HepG2 (cell line): Measurements from ENCODE around the gene STXBP2. TPM values are rescaled to one million over a fixed set of nuclear protein-coding genes. Genes with fewer than 3 reads are reported as not detected.

Source experiments
- ARNTL ChIP-seq: sonication (generic); formaldehyde crosslinking; IDR thresholded peaks from 2 replicates; pipeline ENCODE4 v1.4.0; 2020; ENCODE audit warnings: mild to moderate bottlenecking, missing genetic modification reagents
- CBX5 ChIP-seq: sonication (generic); formaldehyde crosslinking; IDR thresholded peaks from 2 replicates; pipeline ENCODE4 v1.4.0; 2020; ENCODE audit warnings: missing genetic modification reagents, borderline replicate concordance
- FOXP4 ChIP-seq: sonication (generic); formaldehyde crosslinking; IDR thresholded peaks from 2 replicates; pipeline ENCODE4 v1.4.0; 2020; ENCODE audit warnings: missing genetic modification reagents
- HOXA9 ChIP-seq: sonication (generic); formaldehyde crosslinking; IDR thresholded peaks from 2 replicates; pipeline ENCODE4 v1.8.1; 2022; ENCODE audit warnings: missing genetic modification reagents, mild to moderate bottlenecking, moderate library complexity, borderline replicate concordance
- MAFF ChIP-seq: IDR thresholded peaks from 2 replicates; pipeline ENCODE4 v1.6.1; 2011; ENCODE audit warnings: low read depth, low read length, improper control_type of control experiment
- MAX ChIP-seq: IDR thresholded peaks from 2 replicates; pipeline ENCODE4 v1.6.1; 2012; ENCODE audit warnings: inconsistent platforms
- MED1 ChIP-seq: sonication (generic); formaldehyde crosslinking; IDR thresholded peaks from 2 replicates; pipeline ENCODE4 v1.4.0; 2020; ENCODE audit warnings: missing genetic modification reagents
- MED8 ChIP-seq: sonication (generic); formaldehyde crosslinking; IDR thresholded peaks from 2 replicates; pipeline ENCODE4 v1.8.1; 2023; ENCODE audit warnings: mild to moderate bottlenecking, missing genetic modification reagents; ENCODE audit not compliant: insufficient replicate concordance
- MLXIP ChIP-seq: sonication (generic); formaldehyde crosslinking; IDR thresholded peaks from 2 replicates; pipeline ENCODE4 v1.9.0; 2021; ENCODE audit warnings: missing genetic modification reagents, borderline replicate concordance
- NCOA2 ChIP-seq: sonication (generic); formaldehyde crosslinking; IDR thresholded peaks from 2 replicates; pipeline ENCODE4 v1.8.0; 2022; ENCODE audit warnings: inconsistent platforms
- PHF8 ChIP-seq: sonication (generic); formaldehyde crosslinking; IDR thresholded peaks from 2 replicates; pipeline ENCODE4 v1.5.0; 2020; ENCODE audit warnings: missing genetic modification reagents
- RELA ChIP-seq: sonication (generic); formaldehyde crosslinking; IDR thresholded peaks from 2 replicates; pipeline ENCODE4 v1.4.0; 2020; ENCODE audit warnings: missing genetic modification reagents
- SNAPC2 ChIP-seq: sonication (generic); formaldehyde crosslinking; IDR thresholded peaks from 2 replicates; pipeline ENCODE4 v1.8.1; 2022; ENCODE audit warnings: mild to moderate bottlenecking, missing genetic modification reagents
- SP4 ChIP-seq: sonication (generic); formaldehyde crosslinking; IDR thresholded peaks from 2 replicates; pipeline ENCODE4 v1.8.1; 2023; ENCODE audit warnings: mild to moderate bottlenecking, missing genetic modification reagents
- ZFP82 ChIP-seq: sonication (generic); formaldehyde crosslinking; IDR thresholded peaks from 2 replicates; pipeline ENCODE4 v1.5.1; 2020; ENCODE audit warnings: mild to moderate bottlenecking, missing genetic modification reagents, borderline replicate concordance
- ZKSCAN8 ChIP-seq: IDR thresholded peaks from 2 replicates; pipeline ENCODE4 v1.6.1; 2016; ENCODE audit warnings: borderline replicate concordance, missing genetic modification reagents, missing compliant biosample characterization
- ZMYM3 ChIP-seq: sonication (generic); formaldehyde crosslinking; IDR thresholded peaks from 2 replicates; pipeline ENCODE4 v1.5.1; 2020; ENCODE audit warnings: mild to moderate bottlenecking, missing genetic modification reagents
- ZNF281 ChIP-seq: sonication (generic); formaldehyde crosslinking; IDR thresholded peaks from 2 replicates; pipeline ENCODE4 v1.4.0; 2020; ENCODE audit warnings: missing genetic modification reagents, borderline replicate concordance
- ZNF282 ChIP-seq: fragments of 450-650 bp; IDR thresholded peaks from 2 replicates; pipeline ENCODE4 v1.6.1; 2018; ENCODE audit not compliant: partially characterized antibody
- ZNF317 ChIP-seq: sonication (generic); formaldehyde crosslinking; IDR thresholded peaks from 2 replicates; pipeline ENCODE4 v1.5.0; 2020; ENCODE audit warnings: mild to moderate bottlenecking, missing genetic modification reagents
- ZNF441 ChIP-seq: sonication (generic); formaldehyde crosslinking; IDR thresholded peaks from 2 replicates; pipeline ENCODE4 v1.7.0; 2021; ENCODE audit warnings: missing genetic modification reagents, borderline replicate concordance
- polyA plus RNA-seq, 8 experiments: library from polyadenylated mRNA; depleted of rRNA in 3 of 8; stranded (reverse) in 7 of 8; unstranded in 1 of 8; fragments of >200 nt; fragmentation: Illumina TruSeq in 4 of 8; extraction: Trizol in 4 of 8; gene quantifications; 2 replicates each; pipeline versions ENCODE4 v1.2.1 to v1.2.3, GENCODE V29; 2011 to 2016; ENCODE audit warnings: low read depth in 4 of 8, missing spikeins in 1 of 8, mixed read lengths in 1 of 8; ENCODE audit not compliant: insufficient read depth in 1 of 8
- total RNA-seq, 5 experiments: library from RNA; depleted of rRNA; stranded (reverse); fragments of >200 nt; fragmentation: Illumina TruSeq; extraction: Trizol; gene quantifications; 2 replicates each; pipeline ENCODE4 v1.2.3, GENCODE V29; 2016; ENCODE audit warnings: low read depth in 1 of 5

The STXBP2 gene
- total and polyA plus RNA-seq, 2 of the 13 experiments (the other 11 are each of a cell fraction or from before 2014, with no cell fraction given): 22.8 to 40.1 TPM

- TF ChIP-seq FOXP4 (CRISPR knock-in tag): peak; percentile 65; the same call in 1 of the 2 replicates
- TF ChIP-seq ZNF317 (CRISPR knock-in tag): 0 out of 2 replicates have a peak, but pooled peaks have one; percentile 51
- TF ChIP-seq NCOA2 (CRISPR knock-in tag): no peak
- no peak for TF ChIP-seq ZKSCAN8 (CRISPR knock-in tag)
- TF ChIP-seq MAX: 0 out of 2 replicates have a peak, but pooled peaks have one; percentile 53
- no peak for TF ChIP-seq MLXIP (CRISPR knock-in tag)
- TF ChIP-seq MED1: 0 out of 2 replicates have a peak, but pooled peaks have one; percentile 38
- TF ChIP-seq SNAPC2 (CRISPR knock-in tag): no peak
- peak; percentile 84 for TF ChIP-seq PHF8 (CRISPR knock-in tag)
- TF ChIP-seq ZMYM3: no peak
- no peak for TF ChIP-seq RELA (CRISPR knock-in tag)
- TF ChIP-seq SP4 (CRISPR knock-in tag): peak; percentile 91
- peak; percentile 6; the same call in 1 of the 2 replicates for TF ChIP-seq MAFF
- no peak for TF ChIP-seq ZNF282
- TF ChIP-seq ZNF281 (CRISPR knock-in tag): no peak
- peak; percentile 26; the same call in 1 of the 2 replicates for TF ChIP-seq CBX5
- no peak for TF ChIP-seq ZFP82 (CRISPR knock-in tag)
- no peak for TF ChIP-seq HOXA9 (CRISPR knock-in tag)
- no peak for TF ChIP-seq MED8 (CRISPR knock-in tag)
- 0 out of 2 replicates have a peak, but pooled peaks have one; percentile 31 for TF ChIP-seq ZNF441 (CRISPR knock-in tag)
- no peak for TF ChIP-seq ARNTL (CRISPR knock-in tag)
Measured at GRCh38 chr19:7629347-7630054, 7.4 kb upstream of the STXBP2 start, which contains the start of the genes PET100 and XAB2 (continued).
